ENCODE measurements around the gene VPS26A. TPM values are rescaled to one million over a fixed set of nuclear protein-coding genes. Genes with fewer than 3 reads are reported as not detected.

Gene VPS26A
- total RNA-seq, 2 donors from 2014 or later, result 28.5 to 38.0 TPM

GRCh38 chr10:69179089-69179742, 55.2 kb downstream of the VPS26A start:
- Histone ChIP-seq H3K27me3 (replicated peaks; ENCODE audit: insufficient read depth) (no peaks in the 10 kb centered on the region), H3K4me1 (replicated peaks) (peaks cover 8% of the 10 kb centered on the region), H3K4me3 (peak overlapping the region; percentile 92 to 97), H3K27ac (peak overlapping the region; percentile 93 to 95), H3K9me3 (no peaks in the 10 kb centered on the region), H3K36me3 (no peaks in the 10 kb centered on the region)
- intact Hi-C loops (cut with DNase I), result no loop called here
- TF ChIP-seq POLR2A (IDR thresholded peaks at IDR 0.05), result no peak
- TF ChIP-seq POLR2AphosphoS5 (IDR thresholded peaks at IDR 0.05), result no peak
- no peak for TF ChIP-seq CTCF (IDR thresholded peaks at IDR 0.05)
- 31% methylated on average over 21 of the region's 21 CpGs for WGBS
- no peak for DNase-seq (ENCODE audit: low spot score)

GRCh38 chr10:69179743-69180524, 56.0 kb downstream of the VPS26A start, which contains the start of gene SUPV3L1:
SUPV3L1 (plus strand) TSS chr10:69180234; CDS start chr10:69180292, 58 bp downstream.
- peak; percentile 94 for DNase-seq (ENCODE audit: low spot score)
- H3K27ac ChIP-seq, result peak within 1 kb of the TSS; percentile 93 to 95
- intact Hi-C loops (cut with DNase I), result loop anchor here (5.0 kb wide), 1 partner anchor 58 kb away; the partner anchor contains the start of gene VPS26A
- H3K4me3 ChIP-seq, result peak within 1 kb of the TSS; percentile 92 to 97
- TF ChIP-seq POLR2AphosphoS5 (IDR thresholded peaks at IDR 0.05), result peak; percentile 92
- no peak for TF ChIP-seq POLR2A (IDR thresholded peaks at IDR 0.05)
- peak in 2 of 4 experiments; percentile 1 to 28 for TF ChIP-seq CTCF (IDR thresholded peaks at IDR 0.05)
- no peaks in the 10 kb centered on the region for H3K9me3 ChIP-seq
- WGBS, result under 1% methylated on average over 36 of the region's 44 CpGs
- no peaks in the 10 kb centered on the region for H3K27me3 ChIP-seq (replicated peaks; ENCODE audit: insufficient read depth)
- no peaks in the 10 kb centered on the region for H3K36me3 ChIP-seq
- peaks cover 8% of the 10 kb centered on the region for H3K4me1 ChIP-seq (replicated peaks)

- no peaks in the 10 kb centered on the region for H3K9me3 ChIP-seq
- intact Hi-C loops (cut with DNase I), result loop anchor here (5.0 kb wide), 1 partner anchor 58 kb away; the partner anchor contains the start of gene VPS26A
- no peaks in the 10 kb centered on the region for H3K27me3 ChIP-seq (replicated peaks; ENCODE audit: insufficient read depth)
- H3K27ac ChIP-seq, result peak overlapping the region; percentile 93 to 95
- H3K36me3 ChIP-seq, result no peaks in the 10 kb centered on the region
- WGBS, result 2% methylated on average over 24 of the region's 29 CpGs
- DNase-seq (ENCODE audit: low spot score), result peak; percentile 10
- peaks cover 8% of the 10 kb centered on the region for H3K4me1 ChIP-seq (replicated peaks)
- H3K4me3 ChIP-seq, result peak overlapping the region; percentile 92 to 97
- TF ChIP-seq CTCF (IDR thresholded peaks at IDR 0.05) (no peak), POLR2A (IDR thresholded peaks at IDR 0.05) (no peak), POLR2AphosphoS5 (IDR thresholded peaks at IDR 0.05) (no peak)
These were observed 56.7 kb downstream of the VPS26A start for GRCh38 chr10:69180525-69181204.

GRCh38 chr10:69181433-69181832, 57.5 kb downstream of the VPS26A start:
- TF ChIP-seq POLR2A (IDR thresholded peaks at IDR 0.05) (no peak), CTCF (IDR thresholded peaks at IDR 0.05) (no peak), POLR2AphosphoS5 (IDR thresholded peaks at IDR 0.05) (no peak)
- peaks cover 8% of the 10 kb centered on the region for H3K4me1 ChIP-seq (replicated peaks)
- no peaks in the 10 kb centered on the region for H3K27me3 ChIP-seq (replicated peaks; ENCODE audit: insufficient read depth)
- WGBS, result 63% methylated on average over 1 of the region's 1 CpG
- no peak overlapping the region for H3K27ac ChIP-seq
- peak overlapping the region in 1 of 2 donors; percentile 97 for H3K4me3 ChIP-seq
- DNase-seq (ENCODE audit: low spot score), result no peak
- H3K36me3 ChIP-seq, result no peaks in the 10 kb centered on the region
- no peaks in the 10 kb centered on the region for H3K9me3 ChIP-seq
- intact Hi-C loops (cut with DNase I), result loop anchor here (5.0 kb wide), 1 partner anchor 59 kb away; the partner anchor contains the start of gene VPS26A

Measured in prostate gland (tissue), 2 donors.